ENCODE measurements around the gene RASIP1. TPM values are rescaled to one million over a fixed set of nuclear protein-coding genes. Genes with fewer than 3 reads are reported as not detected.

The RASIP1 gene
- total RNA-seq, 4 donors from 2014 or later: 11.3 to 60.8 (median 32.4) TPM

DNA sequence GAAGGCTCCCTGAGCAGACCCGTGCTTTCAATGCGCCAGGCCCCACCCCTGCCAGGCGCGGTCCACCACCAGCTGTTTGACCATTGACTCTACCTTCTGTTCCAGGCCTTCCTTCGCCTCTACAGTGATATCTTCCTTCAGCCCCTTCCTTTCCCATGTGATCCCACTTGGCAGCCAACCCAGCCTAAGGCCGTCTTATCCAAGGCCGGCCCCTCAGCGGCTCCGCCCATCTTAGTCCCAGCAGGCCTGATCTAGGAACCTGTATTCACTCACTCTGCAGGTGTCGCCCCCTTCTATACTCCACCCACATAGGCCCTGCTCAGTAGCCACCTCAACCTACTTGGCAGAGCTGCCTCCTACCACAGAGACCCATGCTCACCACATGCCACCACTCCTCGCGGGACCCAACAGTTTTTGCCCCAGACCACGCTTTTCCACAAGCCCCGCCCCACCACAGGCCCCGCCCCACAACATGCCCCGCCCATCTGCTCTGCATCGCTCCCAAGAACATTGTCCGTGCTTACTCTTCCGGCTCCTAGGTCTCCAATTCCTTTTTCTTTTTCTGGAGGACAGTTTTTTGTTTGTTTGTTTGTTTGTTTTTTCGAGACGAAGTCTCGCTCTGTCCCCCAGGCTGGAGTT, 2.9 kb downstream of the RASIP1 start:
- DNase-seq (ENCODE audit: low spot score) (no peak), ATAC-seq (ENCODE audit: low FRiP score) (no peak)
- TF ChIP-seq, protein P1, sequence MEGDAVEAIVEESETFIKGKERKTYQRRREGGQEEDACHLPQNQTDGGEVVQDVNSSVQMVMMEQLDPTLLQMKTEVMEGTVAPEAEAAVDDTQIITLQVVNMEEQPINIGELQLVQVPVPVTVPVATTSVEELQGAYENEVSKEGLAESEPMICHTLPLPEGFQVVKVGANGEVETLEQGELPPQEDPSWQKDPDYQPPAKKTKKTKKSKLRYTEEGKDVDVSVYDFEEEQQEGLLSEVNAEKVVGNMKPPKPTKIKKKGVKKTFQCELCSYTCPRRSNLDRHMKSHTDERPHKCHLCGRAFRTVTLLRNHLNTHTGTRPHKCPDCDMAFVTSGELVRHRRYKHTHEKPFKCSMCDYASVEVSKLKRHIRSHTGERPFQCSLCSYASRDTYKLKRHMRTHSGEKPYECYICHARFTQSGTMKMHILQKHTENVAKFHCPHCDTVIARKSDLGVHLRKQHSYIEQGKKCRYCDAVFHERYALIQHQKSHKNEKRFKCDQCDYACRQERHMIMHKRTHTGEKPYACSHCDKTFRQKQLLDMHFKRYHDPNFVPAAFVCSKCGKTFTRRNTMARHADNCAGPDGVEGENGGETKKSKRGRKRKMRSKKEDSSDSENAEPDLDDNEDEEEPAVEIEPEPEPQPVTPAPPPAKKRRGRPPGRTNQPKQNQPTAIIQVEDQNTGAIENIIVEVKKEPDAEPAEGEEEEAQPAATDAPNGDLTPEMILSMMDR (IDR thresholded peaks at IDR 0.05): no peak

DNA sequence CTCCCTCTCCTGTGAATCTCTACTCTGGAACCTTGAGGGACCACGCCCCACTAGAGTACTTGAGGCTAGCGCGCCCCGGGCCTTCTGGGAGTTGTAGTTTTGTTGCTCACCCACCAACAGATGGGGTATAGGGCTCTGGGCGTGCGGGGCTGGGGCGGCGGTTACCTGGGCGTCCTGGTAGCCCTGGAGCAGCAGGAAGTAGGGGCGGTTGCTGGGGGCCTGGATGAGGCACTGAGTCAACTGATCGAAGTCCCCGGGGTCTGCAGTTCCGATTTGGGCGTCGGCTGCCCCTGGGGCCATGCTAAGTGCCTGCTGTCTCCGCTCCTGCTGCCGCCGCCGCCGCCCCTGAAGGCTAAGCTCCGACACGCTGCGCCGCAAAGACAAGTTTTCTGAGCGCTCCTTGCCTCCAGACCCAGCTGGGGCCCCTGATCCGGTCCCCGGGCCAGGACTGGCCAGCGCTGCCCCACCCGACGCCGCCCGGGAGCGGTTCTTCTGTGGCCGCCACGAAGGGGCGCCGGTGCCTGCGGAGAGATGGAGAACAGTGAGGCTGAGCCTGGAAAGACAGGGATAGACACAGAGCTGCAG, 5.3 kb downstream of the RASIP1 start:
- TF ChIP-seq, protein P1 (IDR thresholded peaks at IDR 0.05): no peak
- ATAC-seq (ENCODE audit: low FRiP score): no peak
- no peak for DNase-seq (ENCODE audit: low spot score)

DNA sequence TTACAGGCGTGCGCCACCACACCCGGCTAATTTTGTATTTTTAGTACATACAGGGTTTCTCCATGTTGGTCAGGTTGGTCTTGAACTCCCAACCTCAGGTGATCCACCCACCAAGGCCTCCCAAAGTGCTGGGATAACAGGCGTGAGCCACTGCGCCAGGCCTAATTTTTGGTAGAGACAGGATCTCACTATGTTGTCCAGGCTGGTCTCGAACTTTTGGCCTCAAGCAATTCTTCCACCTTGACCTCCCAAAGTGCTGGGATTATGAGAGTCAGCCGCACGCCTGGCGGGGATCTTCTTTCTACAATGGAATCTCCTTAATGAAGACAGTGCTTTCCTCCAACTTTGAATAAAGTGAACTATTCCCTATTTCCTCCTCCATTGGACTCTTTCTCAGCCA, 5.8 kb downstream of the RASIP1 start:
- TF ChIP-seq, protein P1 (IDR thresholded peaks at IDR 0.05): no peak
- DNase-seq (ENCODE audit: low spot score) (no peak), ATAC-seq (ENCODE audit: low FRiP score) (no peak)

DNA sequence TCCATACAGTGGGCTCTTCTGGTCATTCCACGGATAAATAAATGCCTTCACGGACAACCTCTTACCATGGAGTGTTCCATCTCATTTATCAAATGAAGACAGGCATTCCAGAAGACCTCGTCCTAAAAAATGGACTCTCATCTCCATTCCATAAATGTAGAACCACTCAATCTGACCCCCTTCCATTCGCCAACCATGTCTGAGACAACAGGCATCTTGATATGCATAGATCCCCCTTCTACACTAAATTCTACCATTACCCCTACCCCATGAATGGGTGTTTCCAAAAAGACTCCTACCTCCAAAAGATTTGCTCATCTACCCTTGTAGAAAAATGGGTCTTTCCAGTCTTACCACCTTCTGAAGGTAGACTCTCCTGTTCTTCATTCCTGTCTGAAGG, 9.0 kb downstream of the RASIP1 start:
- TF ChIP-seq, protein P1 (IDR thresholded peaks at IDR 0.05): no peak
- no peak for DNase-seq (ENCODE audit: low spot score)
- ATAC-seq (ENCODE audit: low FRiP score): no peak

DNA sequence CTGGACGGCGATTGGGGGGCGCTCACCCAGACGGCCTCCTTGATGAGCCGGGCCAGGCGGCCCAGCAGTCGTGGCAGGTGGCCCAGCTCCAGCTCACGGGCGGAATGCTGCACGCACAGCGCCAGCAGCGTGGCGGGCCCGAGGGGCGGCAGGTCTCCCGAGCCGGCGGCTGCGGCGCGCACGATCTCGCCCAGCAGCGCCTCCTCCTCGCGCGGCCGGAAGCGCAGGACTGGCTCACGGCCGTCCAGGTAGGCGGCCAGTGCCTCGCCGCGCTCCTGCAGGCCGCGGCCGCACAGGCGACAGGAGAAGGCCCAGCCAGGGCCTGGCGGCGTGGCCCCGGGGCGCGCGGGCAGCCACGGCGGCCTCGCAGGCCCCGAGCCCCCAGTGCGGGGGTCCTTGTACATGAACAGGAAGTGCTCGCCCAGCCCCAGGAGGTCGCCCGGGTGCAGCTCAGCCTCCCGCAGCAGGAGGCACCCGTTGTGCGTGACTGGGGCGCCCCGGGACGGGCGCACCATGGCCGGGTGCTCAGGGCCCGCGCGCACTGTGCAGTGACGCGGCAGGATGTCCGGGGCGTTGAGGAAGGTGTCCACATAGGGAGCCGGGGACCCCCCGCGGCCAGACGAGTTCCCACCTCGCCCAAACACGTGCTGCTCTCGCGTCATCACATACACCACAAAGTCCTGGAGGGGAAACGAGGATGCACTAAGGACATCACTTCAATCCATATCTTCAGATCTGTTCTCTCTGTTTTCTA, 11.3 kb downstream of the RASIP1 start:
- peak; percentile 27 for ATAC-seq (ENCODE audit: low FRiP score)
- no peak for DNase-seq (ENCODE audit: low spot score)
- TF ChIP-seq, protein P1 (IDR thresholded peaks at IDR 0.05): no peak

DNA sequence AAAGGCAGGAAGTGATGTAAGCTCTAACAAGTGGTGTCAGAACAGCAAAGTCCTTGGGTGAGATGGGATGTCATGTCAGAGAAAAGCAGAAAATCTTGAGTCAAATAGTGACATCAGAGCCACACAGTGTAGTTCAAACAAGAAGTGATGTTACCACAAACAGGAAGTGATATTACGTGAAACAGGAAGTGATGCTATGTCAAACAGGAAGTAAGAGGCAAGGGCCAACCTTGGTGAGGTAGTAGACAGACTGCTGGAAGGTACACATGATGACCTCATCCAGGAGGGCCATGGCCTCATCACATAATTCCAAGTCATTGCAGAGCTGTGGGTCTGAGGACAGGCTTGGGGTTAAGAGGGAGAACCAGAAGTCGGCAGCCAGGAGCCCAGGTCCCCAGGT, 13.9 kb downstream of the RASIP1 start:
- TF ChIP-seq, protein P1 (IDR thresholded peaks at IDR 0.05): no peak
- ATAC-seq (ENCODE audit: low FRiP score): no peak
- DNase-seq (ENCODE audit: low spot score): no peak
